DMS53 treated with DMSO at 0.1 percent for 48 hours (cell line): ENCODE results near the gene QKI.

ENCODE experiments used
- DNase-seq: peaks from one replicate; lab custom pipeline; 2025; ENCODE audit not compliant: unreplicated experiment; lab: John Stamatoyannopoulos, UW

QKI gene

DNA sequence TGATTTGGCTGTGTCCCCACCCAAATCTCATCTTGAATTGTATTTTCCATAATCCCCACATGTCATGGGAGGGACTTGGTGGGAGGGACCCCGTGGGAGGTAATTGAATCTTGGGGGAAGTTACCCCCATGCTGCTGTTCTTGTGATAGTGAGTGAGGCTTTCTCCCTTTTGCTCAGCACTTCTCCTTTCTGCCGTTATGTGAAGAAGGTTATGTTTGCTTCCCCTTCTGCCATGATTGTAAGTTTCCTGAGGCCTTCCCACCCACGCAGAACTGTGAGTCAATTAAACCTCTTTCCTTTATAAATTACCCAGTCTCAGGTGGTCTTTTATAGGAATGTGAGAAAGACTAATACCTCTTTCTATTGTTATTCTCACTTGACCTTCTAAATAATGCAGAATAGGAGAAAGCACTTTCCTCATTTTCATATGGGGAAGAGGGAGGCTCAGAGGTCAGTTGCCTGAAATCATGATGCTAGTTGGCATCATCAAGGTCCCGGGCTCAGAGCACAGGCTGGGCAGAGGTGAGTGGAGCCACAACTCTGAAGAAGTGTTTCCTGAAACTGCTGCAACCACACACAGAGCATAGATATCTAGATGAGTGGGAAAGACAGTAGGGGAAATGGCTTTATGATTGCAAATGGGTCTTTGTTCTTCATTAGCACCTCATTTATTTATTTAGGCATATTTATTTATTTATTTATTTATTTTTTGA lies 191.0 kb downstream of the QKI start:
- DNase-seq, result no peak

DNA sequence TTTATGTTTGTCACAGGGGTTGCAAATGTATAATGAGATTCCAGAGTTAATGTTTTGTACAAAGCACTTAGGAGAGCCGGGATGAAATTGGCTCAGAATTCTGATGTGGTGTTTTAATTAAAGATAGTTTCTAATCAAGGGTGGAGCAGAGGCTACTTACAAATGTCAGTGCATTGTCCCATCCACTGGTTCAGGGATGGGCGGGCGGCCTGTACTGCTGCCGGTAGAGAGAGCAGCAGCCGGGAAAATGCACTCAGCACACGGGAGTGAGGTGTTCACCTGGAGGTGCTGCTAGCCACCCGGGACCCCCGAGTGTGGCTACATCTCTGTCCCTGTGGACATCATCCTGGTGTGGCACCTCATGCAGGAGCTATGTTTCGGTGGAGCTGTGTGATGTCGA lies 193.3 kb downstream of the QKI start:
- no peak for DNase-seq

DNA sequence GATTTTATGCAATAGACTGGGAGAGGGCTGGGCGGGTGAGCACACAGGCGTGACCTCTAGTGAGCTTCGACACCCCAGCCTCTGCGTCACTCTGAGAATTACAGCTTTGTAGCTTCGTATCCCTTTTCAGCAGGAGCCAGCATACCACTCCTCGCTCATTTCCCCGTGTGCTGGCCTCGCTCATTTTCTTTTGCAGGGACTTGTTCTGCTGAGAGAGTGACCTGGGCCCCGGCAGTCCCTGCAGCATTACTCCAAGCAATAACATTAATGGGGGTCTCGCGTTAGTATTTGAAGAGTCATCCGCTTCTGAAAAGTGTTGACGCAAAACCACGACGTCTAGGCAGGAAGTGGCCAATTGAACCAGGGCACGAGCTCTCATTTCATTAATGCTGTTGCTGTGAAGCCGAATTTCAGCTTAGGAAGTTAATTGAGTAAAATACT lies 193.7 kb downstream of the QKI start:
- no peak for DNase-seq

DNA sequence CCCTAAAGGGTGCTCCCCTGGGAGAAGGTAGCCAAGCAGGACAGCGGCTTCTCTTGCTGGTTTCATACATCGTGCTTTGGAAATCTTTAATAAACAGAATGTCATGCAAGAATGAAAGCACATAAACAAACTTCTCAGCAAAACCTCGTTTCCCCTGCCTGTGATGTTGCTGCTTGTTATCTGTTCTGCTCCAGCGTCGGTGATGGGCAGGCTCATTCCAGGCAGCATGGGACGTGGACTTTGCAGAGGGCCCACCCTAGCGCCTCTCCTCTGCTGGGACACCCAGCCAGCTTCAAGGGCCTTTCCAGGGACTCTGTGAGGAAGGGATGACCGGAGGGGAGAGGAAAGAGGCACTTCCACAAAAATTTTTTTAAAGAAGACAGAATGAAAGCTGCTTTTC lies 197.7 kb downstream of the QKI start:
- no peak for DNase-seq

DNA sequence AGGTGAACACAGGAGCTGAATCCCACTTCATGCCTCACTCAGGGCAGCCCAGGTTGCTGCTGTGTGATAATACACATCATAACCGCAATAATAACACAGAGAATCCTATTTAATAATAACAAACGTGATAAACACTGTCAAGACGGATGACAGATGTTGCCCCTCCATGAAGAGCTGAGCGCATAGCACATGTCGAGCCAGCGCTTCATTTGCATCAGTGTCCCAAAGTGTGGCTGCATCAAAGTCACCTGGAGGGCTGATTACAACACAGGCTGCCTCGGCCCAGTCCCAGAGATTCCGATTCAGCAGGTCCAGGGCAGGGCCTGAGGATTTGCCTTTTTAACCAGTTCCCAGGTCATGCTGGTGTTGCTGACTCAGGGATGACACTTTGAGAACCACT lies 198.5 kb downstream of the QKI start:
- DNase-seq, result no peak

DNA sequence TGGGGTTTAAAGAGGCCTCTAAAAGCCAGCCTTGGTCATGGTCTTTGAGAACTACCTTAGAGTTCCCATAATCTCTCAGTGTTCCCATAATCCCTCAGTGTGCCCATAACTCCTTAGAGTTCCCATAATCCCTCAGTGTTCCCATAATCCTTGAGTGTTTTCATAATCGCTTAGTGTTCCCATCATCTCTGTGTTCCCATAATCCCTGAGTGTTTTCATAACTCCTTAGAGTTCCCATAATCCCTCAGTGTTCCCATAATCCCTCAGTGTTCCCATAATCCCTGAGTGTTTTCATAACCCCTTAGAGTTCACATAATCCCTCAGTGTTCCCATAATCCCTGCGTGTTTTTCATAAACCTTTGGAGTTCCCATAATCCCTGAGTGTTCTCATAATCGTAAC lies 199.2 kb downstream of the QKI start:
- DNase-seq, result no peak

DNA sequence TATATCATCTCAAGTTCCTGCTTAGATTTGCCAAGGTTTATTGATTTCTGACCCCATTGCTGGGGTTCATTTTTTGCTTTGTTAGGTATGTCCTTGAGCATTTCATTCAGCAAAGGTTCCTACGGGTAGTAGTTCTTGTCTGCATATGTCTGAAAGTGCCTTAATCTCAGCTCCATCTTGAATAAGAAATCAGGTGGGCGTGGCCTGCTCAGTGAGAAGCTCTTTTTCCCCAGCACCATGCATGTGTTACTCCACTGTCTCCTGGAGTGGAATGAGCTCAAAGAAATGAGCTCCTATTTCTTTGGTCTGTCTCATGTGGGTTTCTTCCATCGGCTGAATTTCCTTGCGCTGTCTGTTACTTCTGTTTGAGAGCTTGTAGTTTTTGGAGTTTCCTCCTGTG lies 201.9 kb downstream of the QKI start:
- DNase-seq, result no peak

DNA sequence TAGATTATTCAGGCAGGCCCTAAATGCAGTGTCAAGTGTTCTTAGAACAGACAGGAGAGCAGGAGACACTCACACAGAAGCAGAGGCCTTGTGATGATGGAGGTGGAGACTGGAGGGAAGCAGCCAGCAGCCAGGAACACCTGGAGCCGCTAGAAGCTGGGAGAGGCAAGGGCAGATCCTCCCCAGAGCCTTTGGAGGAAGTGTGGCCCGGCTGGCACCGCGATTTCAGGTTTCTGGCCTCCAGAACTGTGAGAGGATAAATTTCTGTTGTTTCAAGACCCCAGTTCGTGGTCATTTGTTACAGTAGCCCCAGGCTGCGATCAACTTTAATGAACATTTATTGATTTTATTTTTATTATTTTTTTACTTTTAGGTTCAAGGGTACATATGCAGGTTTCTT lies 203.0 kb downstream of the QKI start:
- no peak for DNase-seq

DNA sequence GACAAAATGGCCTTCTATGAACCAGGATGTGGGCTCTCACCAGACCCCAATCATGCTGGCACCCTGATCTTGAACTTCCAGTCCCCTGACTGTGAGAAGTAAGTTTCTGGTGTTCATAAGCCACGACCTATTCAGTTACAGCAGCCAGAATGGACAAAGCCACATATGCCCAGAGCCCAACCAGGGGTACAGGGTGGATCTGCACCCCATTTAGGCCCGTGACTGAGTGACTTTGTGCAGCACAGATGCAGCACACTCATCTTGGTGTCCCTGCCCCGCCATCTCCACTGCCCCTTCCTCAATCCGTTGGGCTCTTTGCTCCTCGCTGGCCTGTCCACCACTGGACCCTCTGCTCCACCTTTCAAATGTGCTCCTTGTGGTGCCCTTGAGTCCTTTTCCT lies 205.6 kb downstream of the QKI start:
- DNase-seq, result no peak

DNA sequence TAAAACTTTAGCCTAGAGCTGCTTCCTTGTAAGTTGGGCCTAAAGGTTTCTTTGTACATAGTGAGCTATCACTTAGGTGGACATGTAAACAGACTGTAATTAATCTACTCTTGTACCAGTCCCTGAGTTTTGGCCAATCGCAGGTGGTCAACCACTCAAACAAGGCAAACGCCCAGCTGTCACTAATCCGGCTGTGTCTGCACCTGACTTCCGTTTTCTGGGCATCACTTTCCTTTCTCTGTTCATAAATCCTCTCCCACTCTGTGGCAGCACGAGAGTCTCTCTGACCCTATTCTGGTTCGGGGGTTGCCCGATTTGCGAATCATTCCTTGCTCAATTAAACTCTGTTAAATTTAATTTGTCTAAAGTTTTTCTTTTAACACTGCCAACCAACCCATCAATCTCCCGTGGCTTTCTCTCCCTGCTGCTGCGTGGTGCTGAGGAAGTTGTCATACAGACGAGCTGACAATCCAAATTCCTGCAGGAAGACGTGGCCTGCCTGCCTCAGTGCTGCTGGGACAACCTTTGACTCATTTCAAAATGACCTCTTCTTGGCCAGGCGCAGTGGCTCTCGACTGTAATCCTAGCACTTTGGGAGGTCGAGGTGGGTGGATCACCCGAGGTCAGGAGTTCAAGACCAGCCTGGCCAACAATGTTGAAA lies 206.3 kb downstream of the QKI start:
- DNase-seq, result no peak

DNA sequence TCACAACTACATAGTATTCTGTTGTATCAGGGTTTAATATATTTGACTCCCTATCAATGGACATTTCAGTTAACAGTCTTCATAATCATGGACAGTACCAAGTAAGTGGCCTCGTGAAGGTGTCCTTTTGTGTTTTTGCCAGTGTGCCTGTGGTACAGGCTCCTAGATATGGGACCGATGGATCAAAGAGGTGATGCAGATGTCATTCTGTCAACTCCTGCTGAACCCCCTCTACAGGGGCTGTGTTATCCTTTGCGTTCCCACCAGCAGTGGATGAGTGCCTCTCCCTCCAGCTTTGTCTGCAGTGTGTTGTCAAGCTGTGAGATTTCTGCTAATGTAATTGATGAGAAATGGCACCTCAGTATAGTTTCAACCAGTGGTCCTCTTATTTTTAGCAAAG lies 210.7 kb downstream of the QKI start:
- DNase-seq, result no peak

DNA sequence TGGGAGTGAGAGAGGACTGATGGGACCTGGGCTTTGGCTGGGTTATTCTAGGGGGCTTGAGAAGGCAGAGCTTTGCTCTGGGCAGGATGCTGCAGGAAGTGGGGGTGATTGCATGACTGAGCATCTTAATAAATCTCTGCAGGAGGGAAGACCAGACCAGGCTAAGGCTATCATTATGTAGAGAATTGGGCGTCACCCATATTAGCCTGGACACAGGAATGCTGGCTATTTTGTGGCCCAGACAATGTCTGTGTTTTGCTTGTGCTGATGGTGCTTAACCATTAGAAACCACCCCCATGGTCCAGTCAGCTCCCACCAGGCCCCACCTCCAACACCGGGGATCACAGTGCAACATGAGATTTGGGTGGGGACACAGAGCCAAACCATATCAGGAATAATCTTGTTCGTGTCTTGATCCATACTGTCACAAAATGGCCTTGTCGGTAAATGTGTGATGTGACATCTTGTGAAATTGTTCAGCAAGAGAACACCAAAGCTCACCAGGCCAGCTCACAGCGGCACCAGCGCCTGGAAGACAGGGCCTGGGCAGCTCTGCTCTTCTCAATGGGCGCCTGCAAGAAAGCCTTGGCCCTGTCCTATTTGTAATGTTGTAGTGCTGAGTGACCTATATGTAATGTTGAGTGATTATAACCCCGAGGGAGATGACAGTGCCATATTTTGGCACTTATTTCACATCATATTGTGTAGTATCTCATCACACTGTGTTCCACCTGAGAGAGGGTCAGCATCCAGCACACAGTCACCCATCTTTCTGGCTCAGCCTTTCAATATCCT lies 211.8 kb downstream of the QKI start:
- DNase-seq, result no peak

DNA sequence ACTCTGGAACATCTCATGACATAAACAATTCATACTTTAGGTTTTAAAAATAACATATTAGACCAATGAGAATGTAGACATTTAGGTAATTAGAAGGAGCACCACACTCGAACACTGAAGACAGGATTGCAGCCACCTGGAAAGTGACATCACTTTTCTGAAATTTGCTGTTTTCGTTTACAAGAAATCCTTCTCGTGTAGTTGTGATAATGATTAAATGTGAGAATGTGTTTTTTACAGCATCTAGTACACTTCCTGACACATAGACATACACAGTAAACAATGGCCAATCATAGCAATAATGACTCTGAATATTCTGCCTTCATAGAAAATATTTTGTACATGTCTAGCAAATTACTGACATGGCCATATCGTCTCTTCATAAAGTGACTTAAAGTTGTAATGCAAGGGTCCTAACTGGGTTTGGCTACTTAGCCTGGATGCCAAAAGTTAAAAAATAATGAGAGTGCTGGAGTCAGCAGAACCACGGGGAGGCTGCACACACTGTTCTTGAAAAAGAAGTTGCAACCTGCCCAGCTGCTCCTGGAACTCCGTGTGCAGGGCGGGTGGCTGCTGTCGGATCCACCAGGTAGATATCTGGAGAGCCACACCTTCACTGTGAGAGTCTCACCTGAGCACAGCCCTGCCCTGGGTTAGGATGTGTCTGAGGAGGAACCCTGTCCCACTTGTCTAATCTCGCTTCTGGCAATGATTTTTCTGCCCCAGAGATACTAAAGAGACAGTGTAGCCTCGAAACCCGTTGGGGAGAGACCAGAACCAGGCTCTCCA lies 212.9 kb downstream of the QKI start:
- no peak for DNase-seq
